Measurements from ENCODE around the gene COL6A1.

- TF ChIP-seq, protein P1, sequence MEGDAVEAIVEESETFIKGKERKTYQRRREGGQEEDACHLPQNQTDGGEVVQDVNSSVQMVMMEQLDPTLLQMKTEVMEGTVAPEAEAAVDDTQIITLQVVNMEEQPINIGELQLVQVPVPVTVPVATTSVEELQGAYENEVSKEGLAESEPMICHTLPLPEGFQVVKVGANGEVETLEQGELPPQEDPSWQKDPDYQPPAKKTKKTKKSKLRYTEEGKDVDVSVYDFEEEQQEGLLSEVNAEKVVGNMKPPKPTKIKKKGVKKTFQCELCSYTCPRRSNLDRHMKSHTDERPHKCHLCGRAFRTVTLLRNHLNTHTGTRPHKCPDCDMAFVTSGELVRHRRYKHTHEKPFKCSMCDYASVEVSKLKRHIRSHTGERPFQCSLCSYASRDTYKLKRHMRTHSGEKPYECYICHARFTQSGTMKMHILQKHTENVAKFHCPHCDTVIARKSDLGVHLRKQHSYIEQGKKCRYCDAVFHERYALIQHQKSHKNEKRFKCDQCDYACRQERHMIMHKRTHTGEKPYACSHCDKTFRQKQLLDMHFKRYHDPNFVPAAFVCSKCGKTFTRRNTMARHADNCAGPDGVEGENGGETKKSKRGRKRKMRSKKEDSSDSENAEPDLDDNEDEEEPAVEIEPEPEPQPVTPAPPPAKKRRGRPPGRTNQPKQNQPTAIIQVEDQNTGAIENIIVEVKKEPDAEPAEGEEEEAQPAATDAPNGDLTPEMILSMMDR (conservative IDR thresholded peaks at IDR 0.05; ENCODE audit: low read length), result no peak
- no peak for TF ChIP-seq EZH2phosphoT487 (IDR thresholded peaks at IDR 0.05; ENCODE audit: borderline replicate concordance, low read depth, low read length)
Measured at GRCh38 chr21:46028573-46029091, 47.1 kb downstream of the COL6A1 start.
